ENCODE measurements around the gene CYYR1.

- no peak for TF ChIP-seq GATA3 (IDR thresholded peaks at IDR 0.05; ENCODE audit: low read depth, low read length)
- no peak for TF ChIP-seq GATA2 (IDR thresholded peaks at IDR 0.05; ENCODE audit: low read depth, low read length)
These were observed 128.4 kb downstream of the CYYR1 start for GRCh38 chr21:26444646-26445045.

Measured in SH-SY5Y (cell line).